Measurements from ENCODE around the gene AGMO. TPM values are rescaled to one million over a fixed set of nuclear protein-coding genes. Genes with fewer than 3 reads are reported as not detected.

AGMO gene
- not detected in 2 replicates for total RNA-seq

GRCh38 chr7:15561835-15562234, at the start of gene AGMO:
Gene AGMO, minus strand, starts transcription at chr7:15562015.

Other genes starting within 250 kb of the AGMO start
- gene MEOX2, start 124.7 kb upstream of the AGMO start, total RNA-seq, result not detected in 2 replicates